HepG2 (cell line): ENCODE results near the gene CLDN9. TPM values are rescaled to one million over a fixed set of nuclear protein-coding genes. Genes with fewer than 3 reads are reported as not detected.

Experiments
- AHDC1 ChIP-seq: sonication (generic); formaldehyde crosslinking; IDR thresholded peaks from 2 replicates; pipeline ENCODE4 v1.5.1; 2020; ENCODE audit warnings: mild to moderate bottlenecking, missing genetic modification reagents, borderline replicate concordance
- ATF3 ChIP-seq: sonication (generic); formaldehyde crosslinking; IDR thresholded peaks from 2 replicates; pipeline ENCODE4 v1.4.0; 2020; ENCODE audit warnings: missing genetic modification reagents
- CBX1 ChIP-seq: IDR thresholded peaks from one replicate; pipeline ENCODE4 v1.6.1; 2016; ENCODE audit warnings: antibody characterized with exemption, low read depth
- CHD4 ChIP-seq: fragments of 200-600 bp; sonication (generic); IDR thresholded peaks from 2 replicates; pipeline ENCODE4 v1.7.0; 2017; ENCODE audit warnings: mild to moderate bottlenecking, low read length, borderline replicate concordance
- FIP1L1 ChIP-seq: fragments of 200-400 bp; formaldehyde crosslinking; IDR thresholded peaks from 2 replicates; pipeline ENCODE4 v1.6.1; 2018; ENCODE audit warnings: low read depth, mild to moderate bottlenecking, low read length, moderate library complexity, borderline replicate concordance; ENCODE audit not compliant: insufficient read depth
- GATAD2A ChIP-seq: IDR thresholded peaks from 2 replicates; pipeline ENCODE4 v1.6.1; 2016
- KAT8 ChIP-seq: IDR thresholded peaks from 2 replicates; pipeline ENCODE4 v1.6.1; 2016; ENCODE audit warnings: missing genetic modification reagents, missing compliant biosample characterization
- MYPOP ChIP-seq: sonication (generic); formaldehyde crosslinking; IDR thresholded peaks from 2 replicates; pipeline ENCODE4 v1.8.1; 2023; ENCODE audit warnings: mild to moderate bottlenecking, moderate library complexity, missing genetic modification reagents
- PCBP1 ChIP-seq: fragments of 200-400 bp; formaldehyde crosslinking; IDR thresholded peaks from 2 replicates; pipeline ENCODE4 v1.6.1; 2017; ENCODE audit warnings: mild to moderate bottlenecking, low read depth, low read length, borderline replicate concordance
- REXO4 ChIP-seq: sonication (generic); formaldehyde crosslinking; IDR thresholded peaks from 2 replicates; pipeline ENCODE4 v1.8.0; 2022; ENCODE audit warnings: missing genetic modification reagents, mild to moderate bottlenecking, borderline replicate concordance
- RNF2 ChIP-seq: fragments of 450-650 bp; conservative IDR thresholded peaks from 2 replicates; pipeline ENCODE4 v1.6.1; 2016; ENCODE audit warnings: low read depth
- RXRA ChIP-seq: sonication (generic); formaldehyde crosslinking; IDR thresholded peaks from 2 replicates; pipeline ENCODE4 v1.5.1; 2020; ENCODE audit warnings: missing genetic modification reagents
- ZFP90 ChIP-seq: sonication (generic); formaldehyde crosslinking; IDR thresholded peaks from 2 replicates; pipeline ENCODE4 v1.8.0; 2022; ENCODE audit warnings: missing genetic modification reagents, mild to moderate bottlenecking, inconsistent platforms, borderline replicate concordance
- ZNF292 ChIP-seq: sonication (generic); formaldehyde crosslinking; IDR thresholded peaks from 2 replicates; pipeline ENCODE4 v1.8.1; 2022; ENCODE audit warnings: mild to moderate bottlenecking, low read depth, missing genetic modification reagents, borderline replicate concordance
- ZNF512 ChIP-seq: sonication (generic); formaldehyde crosslinking; IDR thresholded peaks from 2 replicates; pipeline ENCODE4 v1.4.0; 2020; ENCODE audit warnings: mild to moderate bottlenecking, missing genetic modification reagents
- ZNF572 ChIP-seq: sonication (generic); formaldehyde crosslinking; IDR thresholded peaks from 2 replicates; pipeline ENCODE4 v1.5.1; 2020; ENCODE audit warnings: mild to moderate bottlenecking, missing genetic modification reagents
- polyA plus RNA-seq, 8 experiments: library from polyadenylated mRNA; depleted of rRNA in 3 of 8; stranded (reverse) in 7 of 8; unstranded in 1 of 8; fragments of >200 nt; fragmentation: Illumina TruSeq in 4 of 8; extraction: Trizol in 4 of 8; gene quantifications; 2 replicates each; pipeline versions ENCODE4 v1.2.1 to v1.2.3, GENCODE V29; 2011 to 2016; ENCODE audit warnings: low read depth in 4 of 8, missing spikeins in 1 of 8, mixed read lengths in 1 of 8; ENCODE audit not compliant: insufficient read depth in 1 of 8
- total RNA-seq, 5 experiments: library from RNA; depleted of rRNA; stranded (reverse); fragments of >200 nt; fragmentation: Illumina TruSeq; extraction: Trizol; gene quantifications; 2 replicates each; pipeline ENCODE4 v1.2.3, GENCODE V29; 2016; ENCODE audit warnings: low read depth in 1 of 5

CLDN9 gene
- total and polyA plus RNA-seq, 2 of the 13 experiments (the other 11 are each of a cell fraction or from before 2014, with no cell fraction given), result 0.15 to 0.26 TPM

GRCh38 chr16:2968738-2969544 lies 43.8 kb upstream of the CLDN9 start, which contains the start of gene PAQR4 (continued):
- no peak for TF ChIP-seq AHDC1 (CRISPR knock-in tag)
- TF ChIP-seq ZNF572 (CRISPR knock-in tag), result no peak
- peak; percentile 93 for TF ChIP-seq MYPOP (CRISPR knock-in tag)
- peak; percentile 85 for TF ChIP-seq RXRA (CRISPR knock-in tag)
- 0 out of 2 replicates have a peak, but pooled peaks have one; percentile 46 for TF ChIP-seq PCBP1
- TF ChIP-seq FIP1L1, result no peak
- TF ChIP-seq ZNF512, result 0 out of 2 replicates have a peak, but pooled peaks have one; percentile 39
- TF ChIP-seq GATAD2A, result peak; percentile 70
- peak; percentile 74; the same call in 1 of the 2 replicates for TF ChIP-seq ATF3 (CRISPR knock-in tag)
- TF ChIP-seq REXO4, result peak; percentile 50; the same call in 1 of the 2 replicates
- no peak for TF ChIP-seq CBX1
- TF ChIP-seq ZNF292, result peak; percentile 42; the same call in 1 of the 2 replicates
- TF ChIP-seq RNF2, result peak; percentile 71; the same call in 1 of the 2 replicates
- no peak for TF ChIP-seq CHD4
- TF ChIP-seq ZFP90 (CRISPR knock-in tag), result peak; percentile 99
- TF ChIP-seq KAT8, result peak; percentile 85
